ENCODE measurements around the gene SLC51A. TPM values are rescaled to one million over a fixed set of nuclear protein-coding genes. Genes with fewer than 3 reads are reported as not detected.
"Not testable (repeated sequence)": the region's sequence is repeated elsewhere in the genome, so short reads cannot be mapped to it uniquely, and the experiment has no call there.

SLC51A gene
- total RNA-seq, 2 donors from 2014 or later: 2.1 to 65.1 TPM

DNA sequence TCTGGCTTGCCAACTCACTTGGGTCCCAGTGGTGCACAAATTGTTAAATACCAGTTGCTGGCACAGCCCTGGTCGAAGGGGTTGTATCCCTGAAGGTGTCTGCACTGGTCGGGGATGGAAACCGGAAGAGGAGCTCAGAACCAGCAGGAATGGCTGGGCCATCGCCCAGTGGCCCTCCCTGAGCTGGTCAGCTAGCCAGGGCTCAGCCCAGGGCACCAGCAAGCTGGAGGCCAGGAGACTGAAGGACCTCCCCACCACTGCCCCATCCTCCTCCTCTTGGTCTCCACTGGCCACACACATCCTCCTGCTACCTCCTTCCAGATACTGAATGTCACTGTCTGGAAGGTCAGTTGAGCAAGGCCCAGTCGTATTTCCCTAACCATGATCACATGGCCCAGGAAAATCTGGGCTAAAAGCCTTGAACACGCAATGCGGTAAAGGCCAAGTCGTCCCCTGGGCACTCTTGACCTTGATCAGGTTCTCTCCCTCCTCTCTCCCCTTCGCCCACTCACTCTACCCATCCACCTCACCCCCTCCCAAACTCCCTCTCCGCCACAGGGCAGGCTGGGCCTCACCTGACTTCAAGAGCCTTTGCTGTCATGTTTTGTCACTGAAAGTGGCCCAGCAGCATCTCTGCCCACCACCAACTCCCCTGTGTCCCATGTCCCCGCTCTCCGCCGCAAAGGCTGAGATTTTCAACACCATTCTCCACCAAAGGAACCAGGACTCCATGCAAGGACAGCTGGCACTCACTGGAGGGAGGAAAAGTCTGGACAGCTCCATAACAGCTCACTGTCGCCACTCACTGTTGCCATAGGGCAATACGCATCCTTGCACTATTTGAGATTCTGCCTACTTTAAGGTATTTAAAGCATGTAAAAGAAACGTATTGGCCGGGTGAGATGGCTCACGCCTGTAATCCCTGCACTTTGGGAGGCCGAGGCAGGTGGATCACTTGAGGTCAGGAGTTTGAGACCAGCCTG is 17.3 kb upstream of the SLC51A start:
- intact Hi-C loops (cut with DNase I): no loop called here
- no peak for DNase-seq
- H3K4me3 ChIP-seq: no peak overlapping the region
- no peak for TF ChIP-seq CTCF (IDR thresholded peaks at IDR 0.05)
- no peaks in the 10 kb centered on the region for H3K9me3 ChIP-seq
- no peak overlapping the region for H3K27ac ChIP-seq
- H3K9ac ChIP-seq (ENCODE audit: low read depth in 2 of 2, low read length in 2 of 2): no peak overlapping the region
- no peaks in the 10 kb centered on the region for H3K36me3 ChIP-seq
- H3K4me1 ChIP-seq: peaks cover 1% of the 10 kb centered on the region
- H3K27me3 ChIP-seq: no peaks in the 10 kb centered on the region

GRCh38 chr3:196202516-196202970 is 13.8 kb upstream of the SLC51A start:
- no peak overlapping the region for H3K27ac ChIP-seq
- no peaks in the 10 kb centered on the region for H3K36me3 ChIP-seq
- DNase-seq: no peak
- no peaks in the 10 kb centered on the region for H3K9me3 ChIP-seq
- TF ChIP-seq CTCF (IDR thresholded peaks at IDR 0.05): no peak
- intact Hi-C loops (cut with DNase I): no loop called here
- H3K4me3 ChIP-seq: no peak overlapping the region
- H3K9ac ChIP-seq (ENCODE audit: low read depth in 2 of 2, low read length in 2 of 2): peak overlapping the region in 1 of 2 donors; percentile 2
- no peaks in the 10 kb centered on the region for H3K4me1 ChIP-seq
- H3K27me3 ChIP-seq: no peaks in the 10 kb centered on the region

DNA sequence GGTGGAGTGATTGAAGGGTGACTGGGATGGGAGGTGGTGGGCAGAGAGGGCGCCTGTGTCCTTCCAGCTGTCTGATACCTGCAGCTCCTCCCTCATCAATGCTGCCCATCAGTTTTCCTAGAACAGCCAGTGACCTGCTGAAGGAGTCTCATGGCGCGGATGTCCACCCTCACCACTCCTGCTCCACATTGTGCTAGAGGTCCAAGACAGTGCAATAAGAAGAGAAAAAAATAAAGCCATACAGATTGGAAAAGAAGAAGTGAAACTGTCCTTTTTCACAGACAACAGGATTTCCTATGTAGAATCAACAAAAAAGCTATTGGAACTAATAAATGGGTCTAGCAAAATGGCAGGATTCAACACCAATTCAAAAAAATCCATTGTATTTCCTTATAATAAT is 12.5 kb upstream of the SLC51A start:
- H3K27ac ChIP-seq: no peak overlapping the region
- no peaks in the 10 kb centered on the region for H3K36me3 ChIP-seq
- H3K9me3 ChIP-seq: no peaks in the 10 kb centered on the region
- no peak for TF ChIP-seq CTCF (IDR thresholded peaks at IDR 0.05)
- H3K27me3 ChIP-seq: no peaks in the 10 kb centered on the region
- H3K4me3 ChIP-seq: no peak overlapping the region
- no peak overlapping the region for H3K9ac ChIP-seq (ENCODE audit: low read depth in 2 of 2, low read length in 2 of 2)
- H3K4me1 ChIP-seq: no peaks in the 10 kb centered on the region
- intact Hi-C loops (cut with DNase I): no loop called here
- no peak for DNase-seq

DNA sequence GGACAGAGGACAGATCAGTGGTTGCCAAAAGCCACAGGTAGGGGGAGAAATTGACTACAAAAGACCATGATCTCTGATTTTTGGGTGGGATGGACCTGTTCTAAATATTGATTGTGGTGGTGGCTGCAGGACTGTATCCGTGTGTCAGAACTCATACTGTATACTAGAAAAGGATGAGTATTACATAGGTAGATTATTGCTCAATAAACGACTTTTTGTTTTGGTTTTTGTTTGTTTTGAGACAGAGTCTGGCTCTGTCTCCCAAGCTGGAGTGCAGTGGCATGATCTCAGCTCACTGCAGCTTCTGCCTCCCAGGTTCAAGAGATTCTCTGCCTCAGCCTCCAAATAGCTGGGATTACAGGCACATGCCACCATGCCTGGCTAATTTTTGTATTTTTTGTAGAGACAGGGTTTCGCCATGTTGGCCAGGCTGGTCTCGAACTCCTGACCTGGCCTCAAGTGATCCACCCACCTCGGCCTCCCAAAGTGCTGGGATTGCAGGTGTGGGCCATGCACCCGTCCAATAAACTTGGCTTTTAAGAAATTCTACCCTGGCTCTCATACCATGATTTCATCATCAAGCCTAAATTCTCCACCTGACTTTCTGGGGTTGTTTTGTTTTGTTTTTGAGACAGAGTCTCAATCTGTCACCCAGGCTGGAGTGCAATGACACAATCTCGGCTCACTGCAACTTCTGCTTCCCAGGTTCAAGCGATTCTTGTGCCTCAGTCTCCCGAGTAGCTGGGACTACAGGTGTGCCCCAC is 10.7 kb upstream of the SLC51A start:
- H3K36me3 ChIP-seq; H3K9me3 ChIP-seq; H3K9ac ChIP-seq (ENCODE audit: low read depth in 2 of 2, low read length in 2 of 2); DNase-seq; H3K27ac ChIP-seq; H3K4me1 ChIP-seq; intact Hi-C loops (cut with DNase I); H3K4me3 ChIP-seq; H3K27me3 ChIP-seq: not testable (repeated sequence)

- H3K4me1 ChIP-seq: no peaks in the 10 kb centered on the region
- H3K36me3 ChIP-seq: no peaks in the 10 kb centered on the region
- TF ChIP-seq CTCF (IDR thresholded peaks at IDR 0.05): no peak
- H3K4me3 ChIP-seq: peak overlapping the region; percentile 19
- no peaks in the 10 kb centered on the region for H3K27me3 ChIP-seq
- H3K27ac ChIP-seq: no peak overlapping the region
- intact Hi-C loops (cut with DNase I): no loop called here
- H3K9me3 ChIP-seq: no peaks in the 10 kb centered on the region
- no peak for DNase-seq
- no peak overlapping the region for H3K9ac ChIP-seq (ENCODE audit: low read depth in 2 of 2, low read length in 2 of 2)
These were observed 9.0 kb upstream of the SLC51A start for GRCh38 chr3:196207159-196207832.
